ENCODE measurements around the gene IRF7. TPM values are rescaled to one million over a fixed set of nuclear protein-coding genes. Genes with fewer than 3 reads are reported as not detected.

The IRF7 gene
- total RNA-seq, 1 donor from 2014 or later, result 18.9 TPM

GRCh38 chr11:610146-610801, 5.5 kb downstream of the IRF7 start:
- no peak for DNase-seq (ENCODE audit: extremely low spot score in 2 of 2)
- H3K27ac ChIP-seq, result no peak overlapping the region
- no peak overlapping the region for H3K4me3 ChIP-seq
- intact Hi-C loops (cut with DNase I), result no loop called here
- H3K4me1 ChIP-seq, result peaks cover 26% of the 10 kb centered on the region
- H3K27me3 ChIP-seq, result no peaks in the 10 kb centered on the region
- TF ChIP-seq CTCF (IDR thresholded peaks at IDR 0.05) (no peak), POLR2A (IDR thresholded peaks at IDR 0.05) (no peak), POLR2AphosphoS5 (IDR thresholded peaks at IDR 0.05; ENCODE audit: insufficient read depth in 1 of 2, low read depth in 1 of 2) (no peak)
- H3K9me3 ChIP-seq, result no peaks in the 10 kb centered on the region
- peaks cover 0 to 79% of the 10 kb centered on the region in 2 donors for H3K36me3 ChIP-seq

- H3K27me3 ChIP-seq, result no peaks in the 10 kb centered on the region
- intact Hi-C loops (cut with DNase I), result no loop called here
- H3K36me3 ChIP-seq, result peaks cover 0 to 87% of the 10 kb centered on the region in 2 donors
- no peak overlapping the region for H3K4me3 ChIP-seq
- no peaks in the 10 kb centered on the region for H3K9me3 ChIP-seq
- DNase-seq (ENCODE audit: extremely low spot score in 2 of 2), result no peak
- no peak overlapping the region for H3K27ac ChIP-seq
- no peak for TF ChIP-seq POLR2A (IDR thresholded peaks at IDR 0.05)
- TF ChIP-seq POLR2AphosphoS5 (IDR thresholded peaks at IDR 0.05; ENCODE audit: insufficient read depth in 1 of 2, low read depth in 1 of 2), result no peak
- TF ChIP-seq CTCF (IDR thresholded peaks at IDR 0.05), result no peak
- peaks cover 17% of the 10 kb centered on the region for H3K4me1 ChIP-seq
Observed at GRCh38 chr11:609341-609811, 6.4 kb downstream of the IRF7 start.

GRCh38 chr11:608791-609251, 6.9 kb downstream of the IRF7 start:
- Histone ChIP-seq H3K36me3 (peaks cover 0 to 92% of the 10 kb centered on the region in 2 donors), H3K4me1 (peaks cover 11% of the 10 kb centered on the region), H3K4me3 (no peak overlapping the region), H3K27me3 (no peaks in the 10 kb centered on the region), H3K27ac (no peak overlapping the region), H3K9me3 (no peaks in the 10 kb centered on the region)
- no peak for TF ChIP-seq POLR2A (IDR thresholded peaks at IDR 0.05)
- TF ChIP-seq POLR2AphosphoS5 (IDR thresholded peaks at IDR 0.05; ENCODE audit: insufficient read depth in 1 of 2, low read depth in 1 of 2), result no peak
- no peak for TF ChIP-seq CTCF (IDR thresholded peaks at IDR 0.05)
- no peak for DNase-seq (ENCODE audit: extremely low spot score in 2 of 2)
- intact Hi-C loops (cut with DNase I), result no loop called here

- DNase-seq (ENCODE audit: extremely low spot score in 2 of 2), result no peak
- intact Hi-C loops (cut with DNase I), result no loop called here
- H3K9me3 ChIP-seq, result no peaks in the 10 kb centered on the region
Observed at GRCh38 chr11:607971-608659, 7.6 kb downstream of the IRF7 start.

More at GRCh38 chr11:607971-608659, 7.6 kb downstream of the IRF7 start:
- Histone ChIP-seq H3K36me3 (peaks cover 0 to 96% of the 10 kb centered on the region in 2 donors), H3K27me3 (no peaks in the 10 kb centered on the region), H3K4me3 (no peak overlapping the region), H3K27ac (no peak overlapping the region), H3K4me1 (peaks cover 4% of the 10 kb centered on the region)
- TF ChIP-seq POLR2AphosphoS5 (IDR thresholded peaks at IDR 0.05; ENCODE audit: insufficient read depth in 1 of 2, low read depth in 1 of 2) (peak in 1 of 2 donors; percentile 6), CTCF (IDR thresholded peaks at IDR 0.05) (no peak)

All from vagina (tissue), 2 donors.